Neural progenitor cell (in vitro differentiated cells): ENCODE results near the gene DCC. TPM values are rescaled to one million over a fixed set of nuclear protein-coding genes. Genes with fewer than 3 reads are reported as not detected.

Experiments
- DNase-seq: peaks from one replicate; pipeline ENCODE4 v3.0.0-alpha.2; 2016; ENCODE audit warnings: low spot score
- H2AFZ ChIP-seq: fragments of 200-600 bp; sonication (generic); replicated peaks from 2 replicates; pipeline ENCODE4 v1.6.1; 2016; ENCODE audit warnings: antibody characterized with exemption
- H3F3A ChIP-seq: fragments of 200-600 bp; sonication (generic); 2 replicates; pipeline ENCODE4 v1.6.1; 2016; ENCODE audit warnings: antibody characterized with exemption, low read depth
- H3K27ac ChIP-seq: fragments of 200-600 bp; sonication (generic); 2 replicates; pipeline ENCODE4 v1.5.1; 2016; ENCODE audit warnings: mild to moderate bottlenecking
- H3K27me3 ChIP-seq: fragments of 200-600 bp; sonication (generic); 2 replicates; pipeline ENCODE4 v1.6.1; 2016; ENCODE audit warnings: mild to moderate bottlenecking, moderate library complexity
- H3K36me3 ChIP-seq: fragments of 200-600 bp; sonication (generic); 2 replicates; pipeline ENCODE4 v1.5.1; 2016
- H3K4me1 ChIP-seq: fragments of 200-600 bp; sonication (generic); 2 replicates; pipeline ENCODE4 v1.6.1; 2016; ENCODE audit warnings: mixed run types
- H3K4me2 ChIP-seq: fragments of 200-600 bp; sonication (generic); 2 replicates; pipeline ENCODE4 v1.6.1; 2016
- H3K4me3 ChIP-seq: fragments of 200-600 bp; sonication (generic); 2 replicates; pipeline ENCODE4 v1.5.1; 2016
- H3K79me2 ChIP-seq: fragments of 200-600 bp; sonication (generic); 2 replicates; pipeline ENCODE4 v1.6.1; 2016; ENCODE audit warnings: low read depth
- H3K9ac ChIP-seq: fragments of 200-600 bp; sonication (generic); 2 replicates; pipeline ENCODE4 v1.6.1; 2016
- H3K9me3 ChIP-seq: fragments of 200-600 bp; sonication (generic); 2 replicates; pipeline ENCODE4 v1.5.1; 2016; ENCODE audit warnings: low read depth
- H4K20me1 ChIP-seq: fragments of 200-600 bp; sonication (generic); 2 replicates; pipeline ENCODE4 v1.6.1; 2016; ENCODE audit warnings: low read depth
- H3K27ac Mint-ChIP-seq: 3 replicates; pipeline ENCODE4 v1.8.0; 2021; ENCODE audit warnings: mixed read lengths
- H3K27me3 Mint-ChIP-seq: 2 replicates; pipeline ENCODE4 v1.8.0; 2022; ENCODE audit warnings: low read depth, mild to moderate bottlenecking, inconsistent platforms, moderate library complexity, mixed read lengths; ENCODE audit not compliant: insufficient read depth
- H3K36me3 Mint-ChIP-seq: 3 replicates; pipeline ENCODE4 v1.8.0; 2021; ENCODE audit warnings: mixed read lengths
- H3K4me1 Mint-ChIP-seq: 3 replicates; pipeline ENCODE4 v1.8.0; 2021; ENCODE audit warnings: mixed read lengths
- H3K4me3 Mint-ChIP-seq: 3 replicates; pipeline ENCODE4 v1.8.0; 2021; ENCODE audit warnings: mild to moderate bottlenecking, moderate library complexity, mixed read lengths
- H3K9me3 Mint-ChIP-seq: 3 replicates; pipeline ENCODE4 v1.8.0; 2020; ENCODE audit warnings: mixed read lengths
- CTCF ChIP-seq: fragments of 200-600 bp; sonication (generic); IDR thresholded peaks from 2 replicates; pipeline ENCODE4 v1.5.1; 2017; ENCODE audit warnings: antibody characterized with exemption, mild to moderate bottlenecking
- EZH2 ChIP-seq: fragments of 200-600 bp; sonication (generic); IDR thresholded peaks from 2 replicates; pipeline ENCODE4 v1.6.1; 2017; ENCODE audit warnings: antibody characterized with exemption, mild to moderate bottlenecking, moderate library complexity
- EZH2phosphoT487 ChIP-seq: fragments of 200-600 bp; sonication (generic); IDR thresholded peaks from 2 replicates; pipeline ENCODE4 v1.6.1; 2017; ENCODE audit warnings: antibody characterized with exemption
- total RNA-seq: library from RNA; depleted of rRNA; stranded (reverse); fragments of >200 nt; gene quantifications from 2 replicates; pipeline ENCODE4 v1.2.3, GENCODE V29; 2015; ENCODE audit warnings: low replicate concordance

The DCC gene
- total RNA-seq, 1 donor from 2014 or later = 0.41 TPM

- H3K27ac ChIP-seq = no peak overlapping the region
- H3K4me2 ChIP-seq = no peak overlapping the region
- H3K4me1 ChIP-seq = peaks cover 11% of the 10 kb centered on the region
- H3K27ac Mint-ChIP-seq = no peak overlapping the region
- no peaks in the 10 kb centered on the region for H3K27me3 ChIP-seq
- H3K27me3 Mint-ChIP-seq = no peaks in the 10 kb centered on the region
- H3K9me3 Mint-ChIP-seq = no peaks in the 10 kb centered on the region
- no peaks in the 10 kb centered on the region for H3K36me3 ChIP-seq
- no peak overlapping the region for H2AFZ ChIP-seq
- TF ChIP-seq EZH2 = no peak
- no peak for TF ChIP-seq CTCF
- TF ChIP-seq EZH2phosphoT487 = no peak
- DNase-seq = no peak
- peaks cover 3% of the 10 kb centered on the region for H3K36me3 Mint-ChIP-seq
- H3K4me3 ChIP-seq = no peak overlapping the region
- H4K20me1 ChIP-seq = no peaks in the 10 kb centered on the region
- H3K4me1 Mint-ChIP-seq = peaks cover 25% of the 10 kb centered on the region
- H3K9ac ChIP-seq = no peak overlapping the region
- no peaks in the 10 kb centered on the region for H3K9me3 ChIP-seq
- no peaks in the 10 kb centered on the region for H3K79me2 ChIP-seq
- H3K4me3 Mint-ChIP-seq = no peak overlapping the region
- no peaks in the 10 kb centered on the region for H3F3A ChIP-seq
Observed at GRCh38 chr18:52624702-52625101, 284.7 kb downstream of the DCC start.

GRCh38 chr18:52636536-52636935 lies 296.5 kb downstream of the DCC start:
- Mint-ChIP-seq H3K4me3 (no peak overlapping the region), H3K4me1 (no peaks in the 10 kb centered on the region), H3K36me3 (no peaks in the 10 kb centered on the region), H3K27me3 (no peaks in the 10 kb centered on the region), H3K27ac (no peak overlapping the region), H3K9me3 (peaks cover 19% of the 10 kb centered on the region)
- no peak overlapping the region for H3K4me2 ChIP-seq
- no peaks in the 10 kb centered on the region for H3F3A ChIP-seq
- H3K36me3 ChIP-seq = no peaks in the 10 kb centered on the region
- no peaks in the 10 kb centered on the region for H3K4me1 ChIP-seq
- DNase-seq = no peak
- no peak overlapping the region for H3K9ac ChIP-seq
- no peaks in the 10 kb centered on the region for H3K9me3 ChIP-seq
- no peak for TF ChIP-seq EZH2
- TF ChIP-seq EZH2phosphoT487 = no peak
- TF ChIP-seq CTCF = no peak
- H2AFZ ChIP-seq = no peak overlapping the region
- H4K20me1 ChIP-seq = no peaks in the 10 kb centered on the region
- no peak overlapping the region for H3K4me3 ChIP-seq
- no peak overlapping the region for H3K27ac ChIP-seq
- H3K27me3 ChIP-seq = no peaks in the 10 kb centered on the region
- H3K79me2 ChIP-seq = no peaks in the 10 kb centered on the region

DNA sequence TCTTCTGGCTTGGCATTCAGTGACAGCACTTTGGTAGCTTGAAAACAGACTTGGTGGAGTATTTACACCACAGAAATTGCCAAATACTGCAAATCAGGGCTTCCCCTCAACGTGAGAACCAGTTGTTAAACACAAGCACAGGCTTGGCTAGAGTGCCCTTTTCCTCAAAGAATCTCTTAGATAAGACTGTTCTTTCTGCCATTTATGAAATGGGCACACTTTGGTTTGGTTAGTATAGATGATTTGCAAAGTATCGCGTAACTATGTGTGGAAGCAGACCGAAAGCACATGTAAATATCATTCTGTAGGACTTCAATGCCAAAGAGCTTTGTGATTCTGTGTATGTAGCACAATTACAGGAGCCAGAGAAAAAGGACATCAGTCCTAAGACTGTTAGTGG lies 308.2 kb downstream of the DCC start:
- H3K4me3 Mint-ChIP-seq = no peak overlapping the region
- TF ChIP-seq EZH2phosphoT487 (no peak), CTCF (no peak), EZH2 (no peak)

More for the DNA sequence above, 308.2 kb downstream of the DCC start:
- Mint-ChIP-seq H3K9me3 (no peaks in the 10 kb centered on the region), H3K27me3 (no peaks in the 10 kb centered on the region), H3K36me3 (no peaks in the 10 kb centered on the region), H3K27ac (no peak overlapping the region), H3K4me1 (peaks cover 16% of the 10 kb centered on the region)
- no peak overlapping the region for H3K9ac ChIP-seq
- no peak overlapping the region for H3K27ac ChIP-seq
- no peak overlapping the region for H2AFZ ChIP-seq
- no peaks in the 10 kb centered on the region for H4K20me1 ChIP-seq
- DNase-seq = no peak
- H3K4me3 ChIP-seq = no peak overlapping the region
- H3K79me2 ChIP-seq = no peaks in the 10 kb centered on the region
- H3K27me3 ChIP-seq = no peaks in the 10 kb centered on the region
- H3K9me3 ChIP-seq = no peaks in the 10 kb centered on the region
- no peaks in the 10 kb centered on the region for H3K36me3 ChIP-seq
- H3K4me1 ChIP-seq = peaks cover 2% of the 10 kb centered on the region
- no peaks in the 10 kb centered on the region for H3F3A ChIP-seq
- no peak overlapping the region for H3K4me2 ChIP-seq
